NCI-H524 treated with DMSO at 0.1 percent for 48 hours (cell line): ENCODE results near the gene LIX1.
"Not testable (repeated sequence)": the region's sequence is repeated elsewhere in the genome, so short reads cannot be mapped to it uniquely, and the experiment has no call there.

Experiments
- DNase-seq: peaks from one replicate; lab custom pipeline; 2025; lab: John Stamatoyannopoulos, UW

LIX1 gene

DNA sequence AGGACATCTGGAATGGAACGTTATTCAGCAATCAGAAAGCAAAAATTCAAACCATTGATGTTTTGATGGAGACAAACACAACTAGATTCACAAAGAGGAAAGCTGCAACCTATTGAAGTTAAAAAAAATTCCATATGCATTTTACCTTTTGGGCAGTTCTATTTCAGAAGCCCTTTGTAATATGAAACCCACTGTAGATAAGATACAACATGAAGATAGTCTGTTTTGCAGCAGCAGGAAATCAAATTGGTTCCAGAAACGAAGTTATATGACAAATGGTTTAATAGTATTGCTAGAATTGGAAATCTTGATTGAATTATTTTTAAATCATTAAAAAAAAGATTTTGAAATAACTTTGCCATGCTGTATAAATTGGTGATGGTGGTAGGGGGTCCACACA, 872 bp downstream of the LIX1 start:
- DNase-seq = no peak

DNA sequence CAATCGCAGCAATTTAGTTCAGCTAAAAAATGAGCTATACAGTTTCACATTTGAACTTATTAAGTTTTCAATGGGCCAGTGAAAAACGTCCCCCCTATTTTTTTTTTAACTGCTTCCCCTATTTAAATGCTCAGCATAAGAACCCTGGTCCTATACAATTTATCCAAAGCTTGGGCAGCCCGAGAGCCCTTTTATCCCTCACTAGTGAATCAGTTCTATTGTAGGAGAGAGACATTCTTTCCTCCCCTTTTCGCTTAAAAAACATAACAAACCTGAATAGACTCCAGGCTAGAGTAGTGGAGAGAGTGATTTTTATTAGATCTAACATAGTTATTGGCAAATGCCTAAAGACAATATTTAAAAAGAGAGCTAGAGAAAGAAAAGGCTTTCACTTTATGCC, 1.4 kb downstream of the LIX1 start:
- DNase-seq = no peak

DNA sequence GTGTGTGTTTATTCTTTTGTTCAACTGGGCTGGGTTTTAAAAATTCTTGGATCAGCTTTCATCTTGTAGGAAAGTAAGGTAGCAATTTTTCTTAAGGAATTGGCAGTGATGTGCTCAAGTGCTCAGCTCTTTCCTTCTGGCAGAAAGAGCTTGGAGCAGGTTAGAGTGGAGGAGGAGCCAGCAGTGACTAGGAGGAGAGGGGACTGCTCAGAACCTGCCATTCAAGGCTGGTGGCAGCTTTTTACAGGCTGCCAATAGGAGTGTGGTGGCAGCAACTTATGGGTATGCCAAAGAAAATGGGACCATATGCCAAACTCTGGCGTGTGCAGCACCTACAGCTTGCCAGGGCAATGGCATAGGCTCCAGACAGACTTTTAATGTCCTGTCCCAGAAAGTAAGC, 2.2 kb downstream of the LIX1 start:
- not testable (repeated sequence) for DNase-seq

DNA sequence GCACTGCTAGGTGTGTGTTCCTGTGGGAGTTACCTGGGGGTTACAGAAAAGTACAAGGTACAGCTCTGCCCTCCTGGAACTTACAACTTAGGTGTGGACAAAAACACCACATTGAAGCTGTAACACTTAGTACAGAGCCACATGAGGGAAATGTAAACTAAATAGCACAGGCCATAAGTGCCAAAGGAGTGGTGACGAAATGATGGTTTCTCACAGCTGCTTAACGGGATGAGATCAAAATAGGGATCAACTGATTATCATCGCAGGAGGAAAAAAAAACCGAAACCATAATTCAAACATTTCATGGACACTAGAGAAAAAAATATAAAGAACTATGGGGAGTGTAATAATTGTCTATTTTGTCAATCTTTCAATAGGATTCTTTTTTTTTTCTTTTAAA, 5.9 kb downstream of the LIX1 start:
- no peak for DNase-seq

DNA sequence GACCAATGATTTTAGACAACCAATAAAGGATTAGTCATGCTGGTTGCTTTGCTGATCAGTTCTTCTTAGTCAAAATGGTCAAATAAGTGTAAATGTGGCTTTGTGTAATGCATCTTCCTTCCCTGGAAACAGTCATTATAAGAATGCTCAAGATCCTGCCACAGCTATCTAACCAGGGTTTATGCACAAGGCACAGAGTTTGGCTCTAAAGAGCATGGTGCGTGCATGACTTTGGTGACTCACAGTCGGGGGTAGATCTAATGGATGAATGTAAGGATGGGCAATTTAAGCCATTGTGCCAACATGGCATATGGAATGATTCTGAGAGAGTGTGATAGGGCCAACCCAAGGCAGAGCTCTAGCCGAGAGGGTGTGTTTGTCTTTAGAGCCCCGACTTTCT, 6.5 kb downstream of the LIX1 start:
- no peak for DNase-seq

DNA sequence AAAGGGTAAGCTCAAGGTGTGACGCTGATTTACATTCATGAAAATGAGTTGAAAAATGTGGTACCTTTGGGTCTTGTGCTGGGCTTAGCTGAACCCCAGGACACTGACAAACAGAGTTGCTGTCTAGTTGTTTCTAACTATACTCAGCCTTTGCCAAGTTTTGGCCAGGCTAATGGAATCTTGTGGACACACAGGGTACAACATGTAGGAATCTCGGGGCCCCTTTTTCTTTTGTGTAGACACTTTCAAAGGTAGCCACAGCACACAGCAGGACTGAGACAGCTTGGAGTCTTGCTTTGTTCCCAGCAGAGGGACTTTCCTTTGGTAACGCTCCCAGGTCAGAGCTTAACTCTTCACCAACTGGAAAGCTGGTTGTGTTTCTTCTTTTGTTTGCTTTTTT, 7.8 kb downstream of the LIX1 start:
- no peak for DNase-seq

DNA sequence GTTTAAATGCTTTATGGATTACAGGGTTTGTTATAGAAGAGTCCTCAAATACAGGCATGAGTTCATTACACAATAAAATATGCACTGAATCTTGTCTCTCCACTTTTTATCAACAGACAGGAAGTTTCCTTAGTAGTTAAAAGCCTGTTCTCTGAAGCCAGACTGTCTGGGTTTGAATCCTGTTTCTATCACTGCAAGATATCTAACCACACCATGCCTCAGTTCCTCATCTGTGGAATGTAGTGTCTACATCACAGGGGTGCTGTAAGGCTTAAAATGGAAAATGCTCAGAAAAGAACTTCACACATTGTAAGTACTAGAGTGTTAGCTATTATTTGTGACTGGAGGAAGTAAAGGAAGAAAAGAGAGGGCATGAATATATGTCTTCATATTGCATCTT, 9.3 kb downstream of the LIX1 start:
- no peak for DNase-seq

DNA sequence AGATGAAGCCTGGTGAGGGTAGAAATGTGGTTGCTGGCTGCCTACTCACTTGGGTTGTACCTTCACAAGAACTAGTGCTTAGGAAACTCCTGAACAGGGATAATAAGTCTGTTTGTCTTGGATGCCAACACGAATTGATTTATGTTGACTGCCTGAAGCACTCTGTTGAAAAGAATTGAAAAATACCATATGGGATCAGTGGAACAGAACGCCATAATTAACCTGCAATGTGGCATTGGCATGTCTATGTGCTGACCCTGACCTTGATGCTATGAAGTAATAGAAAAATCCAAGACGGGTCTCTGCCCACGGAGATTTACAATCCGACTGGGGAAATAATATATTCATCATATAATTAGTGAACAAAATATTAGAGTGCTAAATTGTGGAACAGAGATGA, 10.5 kb downstream of the LIX1 start:
- DNase-seq = no peak

DNA sequence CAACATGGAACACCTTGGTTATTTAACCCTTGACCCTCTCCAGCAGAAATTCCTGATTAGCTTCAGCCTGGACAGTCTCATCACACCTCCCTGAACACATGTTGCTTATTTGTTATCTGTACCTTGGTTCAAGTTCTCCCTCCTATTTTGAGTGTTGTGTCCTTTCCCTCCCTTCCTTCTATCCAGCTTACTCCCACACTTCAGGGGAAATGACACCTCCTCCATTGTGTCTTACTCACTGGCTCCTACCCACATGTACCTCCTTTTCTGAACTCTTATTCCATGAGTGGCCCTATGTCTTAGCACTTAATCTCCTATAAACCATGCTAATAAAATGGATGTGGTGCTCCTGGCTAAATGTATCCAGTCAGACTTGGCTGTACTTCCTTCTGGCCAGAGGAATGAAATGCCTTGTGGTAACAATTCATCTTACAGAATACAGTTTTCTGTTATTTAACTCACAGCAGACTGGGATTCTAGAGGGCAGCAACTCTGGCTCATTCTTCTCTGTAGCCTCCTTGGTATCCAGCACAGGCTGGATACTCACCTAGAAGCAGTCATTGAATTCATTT, 11.2 kb downstream of the LIX1 start:
- DNase-seq = no peak

DNA sequence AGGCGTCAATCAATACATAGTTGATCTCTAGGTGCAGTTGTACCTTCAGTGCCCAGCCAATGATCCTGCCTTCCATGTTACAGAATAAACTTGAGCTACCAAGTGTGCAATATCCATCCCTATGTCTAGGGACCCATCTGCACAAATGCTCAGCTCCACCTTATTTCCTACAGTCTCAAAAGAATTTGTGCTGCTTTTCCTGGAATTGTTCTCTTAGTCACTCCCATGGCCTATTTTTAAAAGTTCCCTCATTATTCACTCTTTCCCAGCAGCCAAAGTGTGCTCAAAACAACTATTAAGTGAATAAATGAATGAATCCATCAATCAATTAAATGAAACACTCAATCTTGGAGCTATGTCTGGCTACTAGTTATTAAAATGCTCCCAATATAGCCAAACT, 14.7 kb downstream of the LIX1 start:
- no peak for DNase-seq

DNA sequence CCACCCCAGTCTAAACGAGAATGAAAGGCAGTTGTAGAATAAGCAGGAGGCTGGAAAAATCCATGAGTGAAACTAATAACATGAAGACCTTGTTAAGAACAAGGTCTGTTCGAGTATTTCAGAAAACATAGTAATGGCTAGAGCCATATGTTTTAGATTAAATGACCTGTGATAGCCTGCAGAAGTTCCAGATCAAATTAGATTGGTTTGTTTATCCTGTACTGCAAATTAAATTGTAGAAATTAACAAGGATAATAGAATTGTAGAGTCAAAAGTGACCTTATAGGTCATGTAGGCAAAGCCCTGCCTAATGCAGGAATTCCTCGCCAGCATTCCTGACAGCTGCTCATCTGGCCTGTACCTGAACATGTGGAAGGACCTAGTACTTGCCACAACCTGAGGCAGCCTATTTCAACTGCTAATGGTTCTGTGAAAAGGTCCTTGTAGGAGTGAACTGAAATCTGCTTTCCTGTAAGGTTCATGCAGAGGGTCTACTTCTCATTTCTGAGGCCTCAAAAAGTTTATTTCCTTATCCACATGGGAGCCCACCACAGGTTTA, 17.2 kb downstream of the LIX1 start:
- no peak for DNase-seq

DNA sequence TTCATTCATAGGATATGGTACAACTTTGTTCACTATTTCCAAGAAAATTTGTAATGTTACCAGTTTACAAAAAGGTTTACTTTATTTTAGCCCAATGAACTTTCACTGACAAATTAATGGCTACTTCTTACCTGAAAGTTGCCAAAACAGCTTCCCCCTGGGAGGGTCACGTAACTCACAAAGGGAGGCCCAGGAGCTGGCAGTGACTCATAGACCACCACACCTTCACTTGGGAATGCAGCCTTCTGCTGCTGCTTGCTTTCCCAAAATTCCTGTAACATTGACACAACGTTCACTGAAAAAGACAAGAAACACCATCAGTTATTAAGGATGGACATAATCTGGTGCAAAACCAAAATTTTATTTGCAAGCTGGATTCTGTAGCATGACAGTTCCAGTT, 18.1 kb downstream of the LIX1 start:
- no peak for DNase-seq

DNA sequence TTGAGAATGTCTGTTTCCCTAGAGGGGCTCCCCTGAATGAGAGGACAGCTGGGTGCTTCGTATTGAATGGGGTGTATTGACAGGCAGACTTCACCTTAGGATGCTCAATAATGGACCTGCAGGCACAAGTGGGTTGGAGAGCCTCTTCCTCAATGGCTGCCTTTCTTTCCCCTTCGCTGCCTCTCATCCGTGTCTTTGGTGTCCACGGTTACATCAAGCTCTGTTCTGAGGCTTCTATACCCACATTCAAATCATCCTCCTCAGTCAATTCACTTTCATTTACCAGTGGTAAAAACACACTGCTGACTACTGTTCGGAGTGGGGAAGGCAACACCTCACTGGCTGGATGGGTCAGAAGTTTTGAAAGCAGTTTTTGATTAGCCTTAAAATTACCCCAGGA, 20.6 kb downstream of the LIX1 start:
- DNase-seq = no peak

DNA sequence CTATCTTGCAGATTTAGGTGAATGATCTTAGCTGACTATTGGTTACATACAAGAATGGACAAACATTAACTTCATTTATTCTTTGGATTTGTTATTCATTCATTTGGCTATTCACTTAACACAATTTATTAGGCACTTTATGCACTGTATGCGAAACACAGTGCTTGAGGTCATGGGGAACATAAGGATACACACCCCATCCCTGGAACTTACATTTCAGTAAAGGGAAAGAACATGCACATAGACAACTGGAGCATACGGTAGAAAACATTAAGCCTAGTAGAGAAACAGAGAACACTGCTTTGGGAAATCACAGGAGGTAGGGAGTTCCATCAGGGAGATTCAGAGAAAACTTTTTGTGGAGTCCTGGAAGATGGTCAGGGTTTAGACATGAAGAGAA, 22.2 kb downstream of the LIX1 start:
- DNase-seq = no peak

DNA sequence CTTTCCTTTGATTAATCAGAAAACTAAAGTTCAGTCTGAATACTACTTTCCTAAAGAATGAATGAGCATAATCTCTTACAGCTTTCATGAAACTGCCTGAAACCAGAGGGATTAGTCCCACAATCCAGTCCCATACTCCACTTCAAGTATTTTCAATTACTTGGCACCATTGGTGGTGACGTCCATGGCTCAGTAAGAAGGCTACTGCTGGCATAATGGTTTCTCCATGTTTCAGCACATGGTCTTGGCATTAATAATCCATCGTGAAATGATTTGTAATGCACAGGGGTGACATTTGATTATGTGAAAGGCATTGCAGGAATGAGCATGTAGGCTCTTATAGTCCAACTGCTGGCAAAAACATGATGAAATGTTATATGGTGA, 23.4 kb downstream of the LIX1 start:
- no peak for DNase-seq

DNA sequence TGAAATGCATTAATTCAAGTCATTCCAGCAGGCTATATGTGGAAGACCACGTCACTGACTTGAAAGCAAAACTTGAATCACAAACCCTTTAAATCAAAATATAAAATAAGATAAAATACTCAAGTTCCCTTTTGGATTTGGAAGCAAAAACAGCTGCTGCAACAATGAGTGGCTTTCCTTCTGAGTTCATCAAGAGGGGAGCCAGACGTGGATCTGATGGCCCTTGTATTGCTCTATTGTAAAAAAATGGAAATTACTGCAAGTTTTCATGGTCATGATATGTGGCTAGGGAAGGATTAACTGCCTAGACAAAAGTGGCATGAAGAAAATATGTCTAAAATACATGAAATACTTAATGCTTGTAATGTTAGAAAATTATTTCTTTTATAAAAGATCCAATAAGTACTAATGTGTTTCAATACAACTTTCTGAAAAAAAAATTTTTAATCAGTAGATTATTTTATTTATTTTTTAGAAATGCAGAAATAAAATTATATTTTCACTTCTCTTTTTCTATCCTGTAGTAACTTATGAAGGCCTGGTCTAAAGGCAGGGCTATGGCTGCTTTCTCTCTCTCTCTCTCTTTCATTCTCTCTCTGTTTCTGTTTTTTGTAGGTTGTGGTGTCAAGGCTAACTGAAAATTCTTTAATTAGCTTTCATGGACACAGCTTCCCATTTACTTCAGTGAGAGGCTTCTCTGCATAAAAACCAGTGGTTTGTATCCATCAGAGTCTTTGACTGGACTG, 24.0 kb downstream of the LIX1 start:
- DNase-seq = no peak

DNA sequence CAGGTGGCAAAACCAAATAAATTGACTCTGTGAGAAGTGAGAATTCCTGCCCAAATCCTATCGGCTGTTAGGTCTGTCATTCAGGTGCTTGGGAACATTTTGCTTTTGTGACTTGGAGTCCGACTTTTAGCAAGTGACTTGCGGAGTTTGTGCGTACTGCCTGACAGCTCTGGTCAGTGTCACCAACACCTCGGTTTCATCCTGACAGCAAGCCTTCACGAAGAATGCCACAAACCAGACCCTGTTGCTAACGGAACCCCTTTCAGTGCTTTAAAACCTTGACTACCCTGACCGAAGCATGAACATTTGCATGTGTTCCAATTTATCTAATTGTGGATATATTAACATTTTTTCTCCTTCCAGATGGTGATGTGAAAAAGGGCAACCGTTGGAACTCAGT, 26.5 kb downstream of the LIX1 start:
- no peak for DNase-seq

DNA sequence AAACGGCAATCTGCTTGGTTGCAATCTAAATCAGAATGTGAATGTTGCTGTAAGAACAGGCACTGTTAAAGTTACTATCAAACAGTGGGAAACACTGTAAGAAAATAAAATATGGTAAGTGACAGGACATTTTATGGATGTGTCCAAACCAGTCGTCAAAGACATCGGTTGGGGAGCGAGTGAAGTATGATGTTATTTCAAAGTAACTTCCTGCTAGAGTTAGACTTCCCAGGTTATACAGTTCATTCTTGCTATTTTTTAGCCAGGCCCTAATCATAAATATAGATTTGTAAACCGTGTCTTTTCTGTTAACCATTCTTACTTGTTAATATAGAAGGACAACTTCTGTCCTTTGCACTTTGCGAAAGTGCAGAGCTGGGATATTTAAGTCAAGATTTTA, 30.2 kb downstream of the LIX1 start:
- no peak for DNase-seq

DNA sequence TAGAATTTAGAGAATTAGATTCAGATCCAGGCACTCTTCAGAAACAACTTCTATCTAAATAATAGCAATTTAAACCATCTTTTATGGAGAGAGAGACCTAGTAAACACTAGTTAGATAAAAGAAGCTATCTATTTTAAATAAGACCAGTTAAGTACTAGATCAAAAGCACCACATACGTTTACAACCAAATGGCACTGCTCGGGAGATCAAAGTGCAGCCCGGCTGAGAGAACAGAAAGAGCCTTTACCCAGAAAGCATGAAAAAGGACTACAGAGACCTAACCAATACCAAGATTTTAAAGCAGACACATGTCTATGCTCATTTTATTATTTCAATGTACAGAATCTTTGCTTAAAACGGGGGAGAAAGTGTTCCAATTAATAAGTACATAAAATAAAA, 30.8 kb downstream of the LIX1 start:
- DNase-seq = no peak

DNA sequence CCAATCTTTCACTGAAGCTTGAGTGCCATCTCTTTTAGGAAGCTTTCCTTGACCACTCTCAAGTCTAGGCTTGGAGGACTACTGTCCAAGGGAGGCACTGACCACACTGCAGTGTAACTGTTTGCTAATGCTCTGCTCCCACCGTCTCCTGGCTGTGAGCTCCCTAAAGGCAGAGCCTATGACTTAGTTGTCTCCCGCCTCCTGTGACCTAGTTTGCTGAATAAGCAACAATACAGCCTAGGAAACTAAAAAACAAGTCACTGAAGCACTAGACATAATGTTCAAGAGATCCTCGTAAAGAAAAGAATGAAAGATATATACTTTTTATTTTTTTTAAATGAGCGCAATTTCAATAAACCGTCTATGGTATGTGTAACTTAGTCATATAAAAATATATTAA, 31.4 kb downstream of the LIX1 start:
- no peak for DNase-seq

DNA sequence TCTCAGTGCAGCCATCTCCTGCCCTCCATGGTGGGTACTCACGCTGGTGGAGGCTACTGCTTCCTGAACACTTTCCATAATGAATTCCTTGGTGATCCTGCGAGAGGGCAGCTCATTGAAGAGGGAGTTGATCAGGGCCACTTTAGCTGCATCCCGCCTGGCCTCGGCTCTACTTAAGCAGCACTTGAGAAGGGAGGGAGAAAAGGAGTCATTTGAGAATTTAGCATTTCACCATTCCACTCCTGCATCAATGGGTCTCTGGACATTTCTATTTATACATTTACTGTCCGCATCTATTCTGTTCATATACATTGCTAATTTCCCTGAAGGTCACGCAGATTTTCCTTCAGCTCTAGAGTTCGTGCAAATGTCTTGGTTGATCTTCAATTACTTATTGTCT, 35.1 kb downstream of the LIX1 start:
- DNase-seq = no peak

DNA sequence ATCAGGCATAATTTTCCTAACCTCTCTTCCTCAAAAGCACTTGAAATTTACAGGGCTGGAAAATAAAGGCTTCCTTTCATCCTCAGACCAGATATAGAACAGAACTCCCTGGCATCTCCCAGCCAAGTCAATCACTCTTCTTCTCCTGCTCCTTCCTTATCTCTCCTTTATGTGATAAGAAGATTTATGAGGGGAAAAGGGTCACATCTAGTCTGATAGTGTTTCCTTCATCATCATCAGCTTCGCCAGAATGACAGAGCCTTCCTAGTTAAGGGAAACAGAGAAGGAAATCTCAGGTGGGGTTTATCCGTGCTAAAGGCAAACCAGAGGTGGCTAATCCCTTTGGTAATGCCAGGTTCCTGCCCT, 36.2 kb downstream of the LIX1 start:
- DNase-seq = no peak

DNA sequence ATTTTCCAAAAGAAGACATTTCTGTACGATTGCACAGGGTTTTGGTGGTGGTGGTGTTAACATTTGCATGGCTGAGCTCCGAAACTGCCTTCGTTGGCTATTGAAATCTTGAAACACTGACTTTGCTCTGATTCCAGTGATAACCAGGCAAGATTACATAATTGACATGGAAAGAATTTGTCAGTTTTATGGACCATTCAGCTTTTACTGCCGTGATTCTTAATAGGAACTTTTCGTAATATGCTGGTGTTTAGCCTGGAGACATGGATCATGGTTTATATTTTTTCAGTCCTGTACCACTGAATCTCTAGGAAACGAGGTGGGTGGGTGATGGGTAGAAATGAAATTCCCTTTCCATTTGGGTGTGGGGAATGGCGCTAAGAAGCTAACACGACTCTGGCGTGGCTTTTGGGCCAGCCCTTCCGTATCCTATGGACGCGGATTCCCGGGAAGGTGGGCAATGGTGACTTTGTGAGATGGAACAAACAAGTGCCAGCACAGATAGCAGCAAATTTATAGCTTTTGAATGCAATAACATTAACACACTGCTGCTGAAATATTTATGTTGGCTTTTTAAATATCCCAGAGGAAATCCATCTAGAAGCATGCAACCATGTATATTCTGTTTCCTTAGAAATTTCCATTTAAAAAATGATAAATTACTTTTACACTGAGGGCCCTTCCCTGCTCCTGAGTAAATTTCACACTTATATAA, 36.8 kb downstream of the LIX1 start:
- no peak for DNase-seq
